MCF 10A (cell line): ENCODE measurements around the gene TMEM130. TPM values are rescaled to one million over a fixed set of nuclear protein-coding genes. Genes with fewer than 3 reads are reported as not detected.

Source experiments
- BruUV-seq: library from RNA; stranded (reverse); fragments of 400-500 nt; replicated peaks from 2 replicates; lab custom pipeline; 2021; lab: Mats Ljungman, UMichigan
- CTCF ChIA-PET: fragments of 300-600 bp; sonication (Branson Sonifier 250); formaldehyde crosslinking; extraction: SDS; loops from one replicate; lab custom pipeline; 2021; ENCODE audit warnings: antibody characterized with exemption, inconsistent platforms; lab: Yijun Ruan, JAX
- POLR2A ChIA-PET: fragments of 300-600, 350-650 bp; sonication (Branson Sonifier 250); formaldehyde crosslinking; extraction: SDS; loops from one replicate; lab custom pipeline; 2020; ENCODE audit warnings: antibody characterized with exemption, inconsistent platforms; lab: Yijun Ruan, JAX
- DNase-seq: peaks from one replicate; pipeline ENCODE4 v3.0.0-alpha.2; 2018; ENCODE audit not compliant: unreplicated experiment
- H3K27ac Mint-ChIP-seq: one replicate; pipeline ENCODE4 v1.8.0; 2022; ENCODE audit warnings: mild to moderate bottlenecking, low read depth, mixed read lengths; ENCODE audit not compliant: unreplicated experiment
- H3K27me3 Mint-ChIP-seq: one replicate; pipeline ENCODE4 v1.8.0; 2022; ENCODE audit warnings: mixed read lengths; ENCODE audit not compliant: insufficient read depth, unreplicated experiment
- H3K36me3 Mint-ChIP-seq: one replicate; pipeline ENCODE4 v1.8.0; 2022; ENCODE audit warnings: mild to moderate bottlenecking, moderate library complexity, mixed read lengths; ENCODE audit not compliant: insufficient read depth, unreplicated experiment
- H3K4me1 Mint-ChIP-seq: one replicate; pipeline ENCODE4 v1.8.0; 2022; ENCODE audit warnings: mixed read lengths; ENCODE audit not compliant: insufficient read depth, unreplicated experiment
- H3K4me3 Mint-ChIP-seq: one replicate; pipeline ENCODE4 v1.8.0; 2022; ENCODE audit warnings: mild to moderate bottlenecking, moderate library complexity, mixed read lengths; ENCODE audit not compliant: unreplicated experiment
- H3K9me3 Mint-ChIP-seq: one replicate; pipeline ENCODE4 v1.8.0; 2022; ENCODE audit warnings: mixed read lengths; ENCODE audit not compliant: unreplicated experiment
- CTCF ChIP-seq: fragments of 200-600 bp; IDR thresholded peaks from one replicate; pipeline ENCODE4 v1.8.0; 2022; ENCODE audit warnings: antibody characterized with exemption, mild to moderate bottlenecking; ENCODE audit not compliant: unreplicated experiment
- intact Hi-C: fragments of 100-400 bp; cut with micrococcal nuclease; formaldehyde crosslinking; loops from 2 replicates; pipeline ENCODE4 v1.14.1; 2022
- total RNA-seq: library from RNA; stranded (reverse); gene quantifications from 2 replicates; pipeline ENCODE4 v1.2.3, GENCODE V29; 2022

Gene TMEM130
- total RNA-seq, 1 experiment from 2014 or later: not detected

- no peak overlapping the region for H3K27ac Mint-ChIP-seq
- ChIA-PET CTCF (interaction anchor here (0.6 to 15.8 kb wide), 19 partner anchors 9 to 468 kb away, joined by 3 to 515 read pairs (median 4); no protein-coding TSS in a partner anchor), POLR2A (no interaction called here)
- H3K27me3 Mint-ChIP-seq: no peaks in the 10 kb centered on the region
- intact Hi-C loops: loop anchor here (1.0 kb wide), 1 partner anchor 404 kb away; no protein-coding TSS in a partner anchor
- DNase-seq: peak; percentile 65
- H3K4me1 Mint-ChIP-seq: peaks cover 10% of the 10 kb centered on the region
- no peak overlapping the region for H3K4me3 Mint-ChIP-seq
- TF ChIP-seq CTCF: peak; percentile 71
- no peaks in the 10 kb centered on the region for H3K36me3 Mint-ChIP-seq
- BruUV-seq: no TSS peak
- H3K9me3 Mint-ChIP-seq: no peaks in the 10 kb centered on the region
These were observed 32.8 kb downstream of the TMEM130 start for GRCh38 chr7:98836811-98837629.

- no peak overlapping the region for H3K27ac Mint-ChIP-seq
- DNase-seq: no peak
- H3K36me3 Mint-ChIP-seq: no peaks in the 10 kb centered on the region
- H3K4me1 Mint-ChIP-seq: no peaks in the 10 kb centered on the region
- H3K4me3 Mint-ChIP-seq: no peak overlapping the region
- POLR2A ChIA-PET: no interaction called here
- CTCF ChIA-PET: interaction anchor here (0.6 to 15.8 kb wide), 7 partner anchors 7 to 409 kb away, joined by 3 to 515 read pairs (median 5); no protein-coding TSS in a partner anchor
- no peak for TF ChIP-seq CTCF
- H3K9me3 Mint-ChIP-seq: no peaks in the 10 kb centered on the region
- intact Hi-C loops: no loop called here
- no peaks in the 10 kb centered on the region for H3K27me3 Mint-ChIP-seq
- BruUV-seq: no TSS peak
These were observed 34.9 kb downstream of the TMEM130 start for GRCh38 chr7:98834949-98835348.

GRCh38 chr7:98833022-98833421 lies 36.8 kb downstream of the TMEM130 start:
- H3K4me3 Mint-ChIP-seq: no peak overlapping the region
- H3K27ac Mint-ChIP-seq: no peak overlapping the region
- H3K9me3 Mint-ChIP-seq: no peaks in the 10 kb centered on the region
- CTCF ChIA-PET: interaction anchor here (0.6 to 15.8 kb wide), 5 partner anchors 9 to 1664 kb away, joined by 3 to 515 read pairs (median 13); no protein-coding TSS in a partner anchor
- POLR2A ChIA-PET: interaction anchor here (1.1 kb wide), 1 partner anchor 231 kb away, joined by 3 read pairs; no protein-coding TSS in a partner anchor
- no peaks in the 10 kb centered on the region for H3K4me1 Mint-ChIP-seq
- H3K27me3 Mint-ChIP-seq: no peaks in the 10 kb centered on the region
- intact Hi-C loops: no loop called here
- TF ChIP-seq CTCF: no peak
- no TSS peak for BruUV-seq
- no peaks in the 10 kb centered on the region for H3K36me3 Mint-ChIP-seq
- no peak for DNase-seq

DNA sequence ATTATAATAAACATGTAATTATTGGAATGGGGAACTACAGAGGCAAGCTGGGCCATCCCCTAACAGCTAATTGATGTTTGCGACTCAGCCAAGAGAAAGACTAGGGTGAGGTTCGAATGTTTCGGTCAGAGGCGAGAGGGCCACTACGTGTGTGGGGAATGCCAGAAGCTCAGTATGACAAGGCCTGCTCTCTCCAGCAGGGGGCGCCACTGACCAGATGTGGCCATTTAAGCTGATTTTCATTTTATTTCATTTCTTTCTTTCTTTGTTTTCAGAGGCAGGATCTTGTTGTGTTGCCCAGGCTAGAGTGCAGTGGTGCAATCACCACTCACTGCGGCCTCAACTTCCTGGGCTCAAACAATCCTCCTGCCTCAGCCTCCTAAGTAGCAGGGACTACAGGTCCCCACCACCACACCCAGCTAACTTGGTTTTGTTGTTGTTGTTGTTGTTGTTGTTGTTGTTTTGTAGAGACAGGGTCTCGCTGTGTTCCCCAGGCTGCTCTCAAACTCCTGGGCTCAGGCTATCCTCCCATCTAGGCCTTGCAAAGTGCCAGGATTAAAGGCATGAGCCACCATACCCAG lies 38.1 kb downstream of the TMEM130 start:
- H3K27ac Mint-ChIP-seq: no peak overlapping the region
- no peak overlapping the region for H3K4me3 Mint-ChIP-seq
- peaks cover 2% of the 10 kb centered on the region for H3K4me1 Mint-ChIP-seq
- no peaks in the 10 kb centered on the region for H3K36me3 Mint-ChIP-seq
- peak; percentile 67 for TF ChIP-seq CTCF
- intact Hi-C loops: no loop called here
- CTCF ChIA-PET: interaction anchor here (0.6 to 15.8 kb wide), 10 partner anchors 10 to 1715 kb away, joined by 3 to 515 read pairs (median 4); no protein-coding TSS in a partner anchor
- peak; percentile 35 for DNase-seq
- POLR2A ChIA-PET: no interaction called here
- no peaks in the 10 kb centered on the region for H3K27me3 Mint-ChIP-seq
- no peaks in the 10 kb centered on the region for H3K9me3 Mint-ChIP-seq
- no TSS peak for BruUV-seq
